ENCODE results near the gene AMACR.

- TF ChIP-seq YY1 (IDR thresholded peaks at IDR 0.05; ENCODE audit: insufficient read depth, insufficient read length) (no peak), ZNF274 (IDR thresholded peaks at IDR 0.05; ENCODE audit: low read depth, low read length) (no peak), SUZ12 (IDR thresholded peaks at IDR 0.05; ENCODE audit: extremely low read depth, insufficient read depth, insufficient read length) (no peak)
Measured at GRCh38 chr5:33973271-33973670, 34.6 kb downstream of the AMACR start.
